HG03139 (cell line): ENCODE measurements around the gene PIBF1.

Source experiments
- ATAC-seq: cut with Tn5 transposase; IDR thresholded peaks from one replicate; pipeline ENCODE4 v1.9.1; 2021; ENCODE audit not compliant: unreplicated experiment

PIBF1 gene

GRCh38 chr13:73058432-73058735, 276.5 kb downstream of the PIBF1 start:
- peak; percentile 6 for ATAC-seq

GRCh38 chr13:73058736-73059459, 277.0 kb downstream of the PIBF1 start, which contains the start of gene KLF5:
Gene KLF5 (plus strand): TSS chr13:73059005. CDS start chr13:73059328, 323 bp downstream.
- peak; percentile 99 for ATAC-seq

GRCh38 chr13:73059460-73060250, 277.7 kb downstream of the PIBF1 start:
- peak; percentile 29 for ATAC-seq

- no peak for ATAC-seq
These were observed 278.6 kb downstream of the PIBF1 start for GRCh38 chr13:73060251-73061160.

GRCh38 chr13:73061473-73061872, 279.5 kb downstream of the PIBF1 start:
- no peak for ATAC-seq

GRCh38 chr13:73061876-73062275, 279.9 kb downstream of the PIBF1 start:
- ATAC-seq: no peak

GRCh38 chr13:73062468-73062867, 280.5 kb downstream of the PIBF1 start:
- ATAC-seq: no peak

GRCh38 chr13:73063166-73063565, 281.2 kb downstream of the PIBF1 start:
- no peak for ATAC-seq

- no peak for ATAC-seq
These were observed 283.1 kb downstream of the PIBF1 start for GRCh38 chr13:73065036-73065435.

GRCh38 chr13:73065665-73066340, 283.9 kb downstream of the PIBF1 start:
- no peak for ATAC-seq
